Measurements from ENCODE around the gene KCNG1.

- TF ChIP-seq CTCF (IDR thresholded peaks at IDR 0.05; ENCODE audit: low read length) (no peak), EZH2phosphoT487 (IDR thresholded peaks at IDR 0.05; ENCODE audit: low read length) (no peak), EZH2 (optimal IDR thresholded peaks at IDR 0.05; ENCODE audit: low read depth, low read length) (no peak)
Measured at GRCh38 chr20:51008718-51009117, 14.2 kb downstream of the KCNG1 start.
